Lung (tissue), 12 donors: ENCODE measurements around the gene HEMK1. TPM values are rescaled to one million over a fixed set of nuclear protein-coding genes. Genes with fewer than 3 reads are reported as not detected.
A peak's percentile ranks its signal among the peaks of the same experiment; 100 is the strongest.

ENCODE experiments used
- ATAC-seq: fragments of 200-7000 bp; cut with Tn5 transposase; one replicate; pipeline ENCODE4 v1.9.1; 2020; ENCODE audit warnings: moderate number of reproducible peaks; ENCODE audit not compliant: insufficient read depth, low FRiP score
- DNase-seq, 3 donors: peaks; one replicate each; pipeline ENCODE4 v3.0.0-alpha.2; 2013 to 2017
- H3K27ac ChIP-seq, 2 donors: one replicate each; pipeline ENCODE4 v1.5.1; 2013; ENCODE audit warnings: mild to moderate bottlenecking in 2 of 2, moderate library complexity in 2 of 2, control low read depth in 1 of 2, inconsistent platforms in 1 of 2, low read depth in 1 of 2, low read length in 1 of 2
- H3K27me3 ChIP-seq, 3 donors: one replicate each; pipeline ENCODE4 v1.5.1; 2013; ENCODE audit warnings: low read length in 2 of 3; ENCODE audit not compliant: control insufficient read depth in 3 of 3, insufficient read depth in 3 of 3
- H3K36me3 ChIP-seq, 4 donors: one replicate each; pipeline ENCODE4 v1.5.1; 2013; ENCODE audit warnings: low read length in 4 of 4, mild to moderate bottlenecking in 1 of 4, moderate library complexity in 1 of 4; ENCODE audit not compliant: control insufficient read depth in 4 of 4, insufficient read depth in 4 of 4
- H3K4me1 ChIP-seq, 5 donors: one replicate each; pipeline ENCODE4 v1.5.1; 2013; ENCODE audit warnings: low read length in 5 of 5, mild to moderate bottlenecking in 2 of 5, moderate library complexity in 1 of 5; ENCODE audit not compliant: control insufficient read depth in 5 of 5, insufficient read depth in 5 of 5
- H3K4me3 ChIP-seq: one replicate; pipeline ENCODE4 v1.5.1; 2013; ENCODE audit warnings: mild to moderate bottlenecking, control low read depth, moderate library complexity
- H3K9ac ChIP-seq, 2 donors: one replicate each; pipeline ENCODE4 v1.5.1; 2013; ENCODE audit warnings: low read length in 2 of 2, control low read depth in 1 of 2; ENCODE audit not compliant: insufficient read depth in 1 of 2
- H3K9me3 ChIP-seq, 4 donors: one replicate each; pipeline ENCODE4 v1.5.1; 2013; ENCODE audit warnings: low read length in 3 of 4, mild to moderate bottlenecking in 1 of 4, moderate library complexity in 1 of 4; ENCODE audit not compliant: control insufficient read depth in 4 of 4, insufficient read depth in 3 of 4
- WGBS, 2 donors: extraction: QIAGEN DNeasy Blood & Tissue Kit; methylation state at CpG; one replicate each; pipeline ENCODE4 v1.1.7; 2013; 5-methylcytosine and 5-hydroxymethylcytosine counted together
- polyA plus RNA-seq, 2 donors: library from polyadenylated mRNA; stranded (reverse); fragments of 200-250 nt; gene quantifications; one replicate each; pipeline ENCODE4 v1.2.1, GENCODE V29; 2013
- total RNA-seq, 2 donors: library from RNA; depleted of rRNA in 1 of 2; stranded (reverse); fragments of >200 nt in 1 of 2; gene quantifications; one replicate each; pipeline ENCODE4 v1.2.1, GENCODE V29; 2014 to 2021
- TF ChIP-seq, protein P1 (sequence below): IDR thresholded peaks from 2 replicates; pipeline ENCODE4 v1.5.1; 2012; ENCODE audit warnings: mild to moderate bottlenecking; ENCODE audit errors: control extremely low read depth, extremely low read depth
- donor health status: control.
- donor health status: control.
- donor health status: Bipolar disorder and iron deficiency.
- donor health status: healthy.
- donor health status: DM: yes; HTN: yes; CAD: no.

Gene HEMK1
- total and polyA plus RNA-seq, 4 donors: 16.0 to 28.0 (median 18.7) TPM

GRCh38 chr3:50586763-50587070, 17.4 kb downstream of the HEMK1 start:
- H3K4me1 ChIP-seq: peaks cover 0 to 24% (median 0%) of the 10 kb centered on the region in 5 donors
- 66 to 89% methylated on average over 3 of the region's 3 CpGs for WGBS, 2 donors
- no peaks in the 10 kb centered on the region for H3K27me3 ChIP-seq
- peak overlapping the region; percentile 15 to 81 for H3K27ac ChIP-seq
- TF ChIP-seq, protein P1, sequence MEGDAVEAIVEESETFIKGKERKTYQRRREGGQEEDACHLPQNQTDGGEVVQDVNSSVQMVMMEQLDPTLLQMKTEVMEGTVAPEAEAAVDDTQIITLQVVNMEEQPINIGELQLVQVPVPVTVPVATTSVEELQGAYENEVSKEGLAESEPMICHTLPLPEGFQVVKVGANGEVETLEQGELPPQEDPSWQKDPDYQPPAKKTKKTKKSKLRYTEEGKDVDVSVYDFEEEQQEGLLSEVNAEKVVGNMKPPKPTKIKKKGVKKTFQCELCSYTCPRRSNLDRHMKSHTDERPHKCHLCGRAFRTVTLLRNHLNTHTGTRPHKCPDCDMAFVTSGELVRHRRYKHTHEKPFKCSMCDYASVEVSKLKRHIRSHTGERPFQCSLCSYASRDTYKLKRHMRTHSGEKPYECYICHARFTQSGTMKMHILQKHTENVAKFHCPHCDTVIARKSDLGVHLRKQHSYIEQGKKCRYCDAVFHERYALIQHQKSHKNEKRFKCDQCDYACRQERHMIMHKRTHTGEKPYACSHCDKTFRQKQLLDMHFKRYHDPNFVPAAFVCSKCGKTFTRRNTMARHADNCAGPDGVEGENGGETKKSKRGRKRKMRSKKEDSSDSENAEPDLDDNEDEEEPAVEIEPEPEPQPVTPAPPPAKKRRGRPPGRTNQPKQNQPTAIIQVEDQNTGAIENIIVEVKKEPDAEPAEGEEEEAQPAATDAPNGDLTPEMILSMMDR: no peak
- DNase-seq: no peak
- no peaks in the 10 kb centered on the region for H3K9me3 ChIP-seq
- H3K9ac ChIP-seq: no peak overlapping the region
- no peak for ATAC-seq
- H3K36me3 ChIP-seq: peaks cover 0 to 4% (median under 1%) of the 10 kb centered on the region in 4 donors
- no peak overlapping the region for H3K4me3 ChIP-seq

DNA sequence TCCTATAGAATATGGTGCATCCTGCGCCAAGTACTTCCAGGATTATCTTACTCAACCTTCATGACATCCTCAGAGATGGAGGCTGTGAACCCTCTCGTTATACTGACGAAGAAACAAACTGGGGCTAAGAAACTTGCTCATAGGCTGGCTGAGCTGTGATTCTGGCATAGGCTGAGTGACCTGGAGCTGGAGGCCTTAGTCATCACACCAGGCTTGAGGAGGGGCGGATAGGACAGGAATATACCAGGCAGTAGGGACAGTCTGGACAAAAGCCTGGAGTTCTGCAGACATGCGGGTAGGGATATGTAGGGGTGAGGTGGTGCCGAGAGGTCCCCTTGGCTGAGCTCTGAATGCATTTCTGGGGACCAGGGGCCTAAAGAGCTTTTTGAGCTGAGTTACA, 18.1 kb downstream of the HEMK1 start:
- WGBS, 2 donors: 93 to 94% methylated on average over 6 of the region's 6 CpGs
- DNase-seq (no peak), ATAC-seq (no peak)
- Histone ChIP-seq H3K9me3 (no peaks in the 10 kb centered on the region), H3K27me3 (no peaks in the 10 kb centered on the region), H3K27ac (peak overlapping the region in 1 of 2 donors; percentile 81), H3K36me3 (peaks cover 0 to 4% (median 0%) of the 10 kb centered on the region in 4 donors), H3K4me1 (peaks cover 0 to 29% (median 0%) of the 10 kb centered on the region in 5 donors), H3K9ac (no peak overlapping the region), H3K4me3 (no peak overlapping the region)
- TF ChIP-seq, protein P1: no peak

DNA sequence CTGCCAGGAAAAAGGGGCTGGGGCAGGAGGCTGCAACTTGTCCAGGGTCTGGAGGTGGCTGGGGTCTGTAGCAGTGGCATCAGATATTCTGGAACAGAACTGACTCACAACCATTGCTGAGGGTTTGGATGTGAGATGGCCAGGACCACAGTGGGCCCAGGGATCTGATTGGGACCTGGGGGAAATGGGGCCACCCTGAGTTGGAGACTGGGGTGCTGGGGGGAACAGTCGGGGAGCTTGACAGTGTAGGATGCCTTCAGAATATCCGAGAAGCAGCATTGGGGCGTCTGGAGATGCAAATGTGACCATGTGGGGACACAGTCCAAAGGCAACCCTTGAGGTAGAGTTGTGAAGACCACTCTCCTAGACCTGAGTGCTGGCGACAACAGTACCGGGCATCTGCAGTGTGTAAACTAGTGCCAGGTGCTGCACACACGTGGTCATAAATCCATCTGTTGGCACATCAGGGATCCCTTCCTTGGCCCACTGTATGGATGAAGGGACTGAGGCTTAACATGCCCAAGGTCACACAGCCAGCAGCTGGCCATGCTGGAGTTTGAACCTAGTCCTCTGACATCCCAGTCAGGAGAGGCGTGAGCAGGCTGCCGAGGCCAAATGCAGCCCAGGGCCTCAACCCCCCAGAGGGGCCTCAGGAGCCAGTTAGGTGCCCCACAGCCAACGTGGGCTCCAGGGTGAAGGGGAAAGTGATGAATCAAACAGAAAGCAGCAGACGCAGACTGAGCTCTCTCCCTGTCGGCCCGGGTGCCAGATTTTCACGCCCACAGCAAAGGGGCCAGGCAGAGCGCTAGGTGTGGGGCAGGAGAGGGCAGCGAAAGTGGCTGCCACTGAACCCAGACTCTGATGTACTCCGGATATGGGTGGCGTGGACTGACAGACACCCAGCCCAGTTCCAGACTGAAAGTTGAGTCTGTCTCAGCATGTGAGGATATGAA, 18.8 kb downstream of the HEMK1 start:
- H3K9ac ChIP-seq: no peak overlapping the region
- H3K4me3 ChIP-seq: no peak overlapping the region
- H3K27me3 ChIP-seq: no peaks in the 10 kb centered on the region
- H3K36me3 ChIP-seq: no peaks in the 10 kb centered on the region
- 59% methylated on average over 17 of the region's 17 CpGs for WGBS, 2 donors
- ATAC-seq: no peak
- TF ChIP-seq, protein P1: no peak
- peaks cover 0 to 25% (median 0%) of the 10 kb centered on the region in 5 donors for H3K4me1 ChIP-seq
- no peaks in the 10 kb centered on the region for H3K9me3 ChIP-seq
- H3K27ac ChIP-seq: peak overlapping the region in 1 of 2 donors; percentile 62
- no peak for DNase-seq
